Mammary epithelial cell (primary cell): ENCODE results near the gene PIGK.

Experiments
- CTCF ChIP-seq, 2 donors: IDR thresholded peaks in 1 of 2; conservative IDR thresholded peaks in 1 of 2; 2 replicates each; pipeline ENCODE4 v1.5.1; 2011 to 2012; ENCODE audit warnings: inconsistent platforms in 2 of 2, low read length in 2 of 2, mild to moderate bottlenecking in 2 of 2, control low read depth in 1 of 2, low read depth in 1 of 2; ENCODE audit not compliant: insufficient read depth in 1 of 2; ENCODE audit errors: extremely low read depth in 1 of 2
- EZH2 ChIP-seq: IDR thresholded peaks from 2 replicates; pipeline ENCODE4 v1.6.1; 2012; ENCODE audit warnings: low read length, inconsistent platforms, borderline replicate concordance

- TF ChIP-seq CTCF (conservative IDR thresholded peaks at IDR 0.05 in 1 of 2, IDR thresholded peaks at IDR 0.05 in 1 of 2; ENCODE audit: extremely low read depth in 1 of 2, insufficient read depth in 1 of 2, low read depth in 1 of 2, low read length in 2 of 2), result no peak
- no peak for TF ChIP-seq EZH2
Measured at GRCh38 chr1:77064246-77064645, 155.0 kb downstream of the PIGK start.
